SK-N-SH treated with all-trans-retinoic acid at 6 μM for 48 hours (cell line): Measurements from ENCODE around the gene PILRA.

Source experiments
- ATAC-seq: fragments of 200-7000 bp; cut with Tn5 transposase; 3 replicates; pipeline ENCODE4 v1.9.1; 2020; ENCODE audit warnings: mild to moderate bottlenecking, moderate library complexity
- ARNTL ChIP-seq: fragments of 450-650 bp; formaldehyde crosslinking; IDR thresholded peaks from 2 replicates; pipeline ENCODE4 v1.5.0; 2020; ENCODE audit warnings: low read depth, mild to moderate bottlenecking, moderate library complexity, borderline replicate concordance
- BACH2 ChIP-seq: fragments of 250-450 bp; sonication (Bioruptor Pico); IDR thresholded peaks from 2 replicates; pipeline ENCODE4 v1.9.0; 2021; ENCODE audit warnings: mild to moderate bottlenecking, borderline replicate concordance
- CREB5 ChIP-seq: fragments of 250-450 bp; sonication (Bioruptor Pico); IDR thresholded peaks from 2 replicates; pipeline ENCODE4 v1.5.1; 2020; ENCODE audit warnings: low read depth, mild to moderate bottlenecking, moderate library complexity
- CSDC2 ChIP-seq: fragments of 250-450 bp; sonication (Bioruptor Pico); IDR thresholded peaks from 2 replicates; pipeline ENCODE4 v1.5.0; 2020; ENCODE audit warnings: mild to moderate bottlenecking, moderate library complexity
- CSRNP3 ChIP-seq: fragments of 250-450 bp; sonication (Bioruptor Pico); IDR thresholded peaks from 2 replicates; pipeline ENCODE4 v1.5.1; 2021; ENCODE audit warnings: mild to moderate bottlenecking, moderate library complexity
- ESRRG ChIP-seq: fragments of 250-450 bp; sonication (Bioruptor Pico); IDR thresholded peaks from 2 replicates; pipeline ENCODE4 v1.6.1; 2021; ENCODE audit warnings: mild to moderate bottlenecking
- GLIS3 ChIP-seq: fragments of 250-450 bp; sonication (Bioruptor Pico); IDR thresholded peaks from 2 replicates; pipeline ENCODE4 v1.5.0; 2020; ENCODE audit warnings: mild to moderate bottlenecking, moderate library complexity
- ISL1 ChIP-seq: fragments of 250-450 bp; sonication (Bioruptor Pico); IDR thresholded peaks from 2 replicates; pipeline ENCODE4 v2.1.2; 2022; ENCODE audit warnings: mild to moderate bottlenecking, moderate library complexity
- OSR1 ChIP-seq: fragments of 250-450 bp; sonication (Bioruptor Pico); IDR thresholded peaks from 2 replicates; pipeline ENCODE4 v1.8.0; 2022; ENCODE audit warnings: moderate library complexity, mild to moderate bottlenecking, inconsistent platforms
- POU6F1 ChIP-seq: fragments of 250-450 bp; sonication (Bioruptor Pico); IDR thresholded peaks from 2 replicates; pipeline ENCODE4 v1.8.0; 2021; ENCODE audit warnings: low read depth, mild to moderate bottlenecking, moderate library complexity, borderline replicate concordance
- SNAI2 ChIP-seq: fragments of 250-450 bp; sonication (Bioruptor Pico); IDR thresholded peaks from 2 replicates; pipeline ENCODE4 v1.5.0; 2020; ENCODE audit warnings: mild to moderate bottlenecking, moderate library complexity
- TCF4 ChIP-seq: fragments of 250-450 bp; sonication (Bioruptor Pico); IDR thresholded peaks from 2 replicates; pipeline ENCODE4 v1.8.0; 2021; ENCODE audit warnings: mild to moderate bottlenecking, moderate library complexity, borderline replicate concordance
- TOX ChIP-seq: fragments of 250-450 bp; sonication (Bioruptor Pico); IDR thresholded peaks from 2 replicates; pipeline ENCODE4 v1.8.0; 2021; ENCODE audit warnings: mild to moderate bottlenecking, moderate library complexity, borderline replicate concordance
- TSHZ2 ChIP-seq: fragments of 250-450 bp; sonication (Bioruptor Pico); IDR thresholded peaks from 2 replicates; pipeline ENCODE4 v1.5.0; 2020; ENCODE audit warnings: mild to moderate bottlenecking, moderate library complexity
- ZFP3 ChIP-seq: fragments of 250-450 bp; sonication (Bioruptor Pico); IDR thresholded peaks from 2 replicates; pipeline ENCODE4 v1.5.0; 2020; ENCODE audit warnings: mild to moderate bottlenecking, moderate library complexity
- ZFP30 ChIP-seq: fragments of 450-650 bp; formaldehyde crosslinking; IDR thresholded peaks from 2 replicates; pipeline ENCODE4 v1.5.0; 2022; ENCODE audit warnings: mild to moderate bottlenecking, moderate library complexity
- ZNF565 ChIP-seq: fragments of 450-650 bp; formaldehyde crosslinking; conservative IDR thresholded peaks from 2 replicates; pipeline ENCODE4 v1.5.0; 2020; ENCODE audit warnings: low read depth, mild to moderate bottlenecking, moderate library complexity
- ZNF70 ChIP-seq: fragments of 450-650 bp; formaldehyde crosslinking; IDR thresholded peaks from 2 replicates; pipeline ENCODE4 v1.5.0; 2020; ENCODE audit warnings: mild to moderate bottlenecking, moderate library complexity
- ZNF8 ChIP-seq: fragments of 450-650 bp; formaldehyde crosslinking; IDR thresholded peaks from 2 replicates; pipeline ENCODE4 v1.5.0; 2020; ENCODE audit warnings: mild to moderate bottlenecking, moderate library complexity

PILRA gene

GRCh38 chr7:100376066-100376465 lies 2.8 kb downstream of the PILRA start (continued):
- TF ChIP-seq ZFP30 (CRISPR knock-in tag), result no peak

GRCh38 chr7:100378114-100378755 lies 4.9 kb downstream of the PILRA start:
- TF ChIP-seq TSHZ2 (CRISPR knock-in tag) (no peak), ZNF70 (CRISPR knock-in tag) (no peak), ARNTL (no peak), ZNF565 (no peak), ZFP30 (CRISPR knock-in tag) (no peak), OSR1 (CRISPR knock-in tag) (no peak), ESRRG (CRISPR knock-in tag) (no peak), POU6F1 (CRISPR knock-in tag) (no peak), CSDC2 (CRISPR knock-in tag) (no peak), ISL1 (no peak), TOX (CRISPR knock-in tag) (no peak), SNAI2 (CRISPR knock-in tag) (no peak), CSRNP3 (no peak), ZFP3 (no peak), BACH2 (CRISPR knock-in tag) (no peak), CREB5 (CRISPR knock-in tag) (no peak), ZNF8 (CRISPR knock-in tag) (no peak), TCF4 (CRISPR knock-in tag) (no peak), GLIS3 (no peak)
- no peak for ATAC-seq

GRCh38 chr7:100380196-100380595 lies 6.9 kb downstream of the PILRA start:
- ATAC-seq, result no peak
- TF ChIP-seq BACH2 (CRISPR knock-in tag) (no peak), ZFP3 (no peak), ZNF8 (CRISPR knock-in tag) (no peak), ZNF70 (CRISPR knock-in tag) (no peak), SNAI2 (CRISPR knock-in tag) (no peak), ESRRG (CRISPR knock-in tag) (no peak), ARNTL (no peak), CSRNP3 (no peak), TOX (CRISPR knock-in tag) (no peak)

GRCh38 chr7:100381531-100382233 lies 8.4 kb downstream of the PILRA start:
- peak; percentile 38; the same call in 2 of the 3 replicates for ATAC-seq

- ATAC-seq, result peak; percentile 9; the same call in 1 of the 3 replicates
Observed at GRCh38 chr7:100382234-100382853, 9.1 kb downstream of the PILRA start.
